Colon (tissue), 2 donors: ENCODE measurements around the gene SYNJ2BP.
"Not testable (repeated sequence)": the region's sequence is repeated elsewhere in the genome, so short reads cannot be mapped to it uniquely, and the experiment has no call there.

Experiments used
- FAIRE-seq: peaks from 2 replicates; lab custom pipeline; 2012; peaks lifted over from hg19 to GRCh38; lab: Jason Lieb, UNC
- donor health status: control.
- donor health status: control.

Gene SYNJ2BP

GRCh38 chr14:70416725-70417349 is at the start of gene SYNJ2BP:
Gene SYNJ2BP, minus strand, starts transcription at chr14:70417090. Its CDS starts 127 bp downstream, at chr14:70416963.
- FAIRE-seq = no peak

GRCh38 chr14:70454731-70455130 is 37.8 kb upstream of the SYNJ2BP start:
- FAIRE-seq = no peak

- FAIRE-seq = no peak
These were observed 35.0 kb upstream of the SYNJ2BP start, which contains the start of gene ADAM21 for GRCh38 chr14:70451874-70452273. Gene ADAM21, plus strand, starts transcription at chr14:70452174. Its CDS starts 5,326 bp downstream, at chr14:70457500.

GRCh38 chr14:70448633-70449340 is 31.9 kb upstream of the SYNJ2BP start:
- FAIRE-seq = no peak

GRCh38 chr14:70442750-70443149 is 25.9 kb upstream of the SYNJ2BP start:
- FAIRE-seq = no peak

- FAIRE-seq = no peak
These were observed 24.8 kb upstream of the SYNJ2BP start for GRCh38 chr14:70441641-70442040.

- no peak for FAIRE-seq
These were observed 20.0 kb upstream of the SYNJ2BP start for GRCh38 chr14:70436867-70437266.

GRCh38 chr14:70426555-70426954 is 9.7 kb upstream of the SYNJ2BP start:
- FAIRE-seq = not testable (repeated sequence)

GRCh38 chr14:70425354-70425753 is 8.5 kb upstream of the SYNJ2BP start:
- no peak for FAIRE-seq

- FAIRE-seq = no peak
These were observed 5.6 kb upstream of the SYNJ2BP start for GRCh38 chr14:70422538-70422937.

- not testable (repeated sequence) for FAIRE-seq
These were observed 2.5 kb upstream of the SYNJ2BP start for GRCh38 chr14:70419270-70419931.

GRCh38 chr14:70416338-70416724 is 559 bp downstream of the SYNJ2BP start:
- FAIRE-seq = no peak

- no peak for FAIRE-seq
These were observed 1.1 kb downstream of the SYNJ2BP start for GRCh38 chr14:70415788-70416187.

- FAIRE-seq = no peak
These were observed 9.3 kb downstream of the SYNJ2BP start for GRCh38 chr14:70407621-70408020.

- not testable (repeated sequence) for FAIRE-seq
These were observed 10.7 kb downstream of the SYNJ2BP start for GRCh38 chr14:70406216-70406615.

GRCh38 chr14:70403335-70403734 is 13.6 kb downstream of the SYNJ2BP start:
- not testable (repeated sequence) for FAIRE-seq

GRCh38 chr14:70401643-70402042 is 15.2 kb downstream of the SYNJ2BP start:
- FAIRE-seq = no peak

GRCh38 chr14:70398706-70399431 is 18.0 kb downstream of the SYNJ2BP start:
- FAIRE-seq = no peak

GRCh38 chr14:70398280-70398679 is 18.6 kb downstream of the SYNJ2BP start:
- no peak for FAIRE-seq

- FAIRE-seq = no peak
These were observed 19.1 kb downstream of the SYNJ2BP start for GRCh38 chr14:70397746-70398145.

- no peak for FAIRE-seq
These were observed 22.1 kb downstream of the SYNJ2BP start for GRCh38 chr14:70394674-70395306.

GRCh38 chr14:70392676-70393075 is 24.2 kb downstream of the SYNJ2BP start:
- FAIRE-seq = no peak
